ENCODE data around the gene DMRTB1. TPM values are rescaled to one million over a fixed set of nuclear protein-coding genes. Genes with fewer than 3 reads are reported as not detected.

Gene DMRTB1
- total RNA-seq, 1 donor from 2014 or later: not detected

DNA sequence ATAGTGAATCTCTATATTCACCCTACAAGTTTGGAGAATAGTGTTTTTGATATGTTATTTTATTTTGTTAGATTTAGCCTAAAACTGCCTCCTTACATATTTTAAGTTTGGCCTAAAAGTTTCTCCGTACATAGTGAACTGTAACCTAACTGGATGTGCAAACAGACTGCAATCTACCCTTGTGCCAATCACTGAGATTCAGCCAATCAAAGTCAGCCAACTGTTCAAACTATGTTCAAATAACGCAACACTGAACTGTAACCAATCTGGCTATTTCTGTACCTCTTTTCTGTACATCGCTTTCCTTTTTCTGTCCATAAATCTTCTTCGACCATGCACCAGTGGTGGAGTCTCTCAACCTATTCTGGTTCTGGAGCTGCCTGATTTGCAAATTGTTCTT is 11.8 kb upstream of the DMRTB1 start:
- no peak for DNase-seq (ENCODE audit: low spot score in 2 of 2)
- intact Hi-C loops (cut with DNase I): no loop called here
- no peaks in the 10 kb centered on the region for H3K27me3 ChIP-seq
- no peaks in the 10 kb centered on the region for H3K9me3 ChIP-seq
- no peak overlapping the region for H3K27ac ChIP-seq
- TF ChIP-seq, protein P1, sequence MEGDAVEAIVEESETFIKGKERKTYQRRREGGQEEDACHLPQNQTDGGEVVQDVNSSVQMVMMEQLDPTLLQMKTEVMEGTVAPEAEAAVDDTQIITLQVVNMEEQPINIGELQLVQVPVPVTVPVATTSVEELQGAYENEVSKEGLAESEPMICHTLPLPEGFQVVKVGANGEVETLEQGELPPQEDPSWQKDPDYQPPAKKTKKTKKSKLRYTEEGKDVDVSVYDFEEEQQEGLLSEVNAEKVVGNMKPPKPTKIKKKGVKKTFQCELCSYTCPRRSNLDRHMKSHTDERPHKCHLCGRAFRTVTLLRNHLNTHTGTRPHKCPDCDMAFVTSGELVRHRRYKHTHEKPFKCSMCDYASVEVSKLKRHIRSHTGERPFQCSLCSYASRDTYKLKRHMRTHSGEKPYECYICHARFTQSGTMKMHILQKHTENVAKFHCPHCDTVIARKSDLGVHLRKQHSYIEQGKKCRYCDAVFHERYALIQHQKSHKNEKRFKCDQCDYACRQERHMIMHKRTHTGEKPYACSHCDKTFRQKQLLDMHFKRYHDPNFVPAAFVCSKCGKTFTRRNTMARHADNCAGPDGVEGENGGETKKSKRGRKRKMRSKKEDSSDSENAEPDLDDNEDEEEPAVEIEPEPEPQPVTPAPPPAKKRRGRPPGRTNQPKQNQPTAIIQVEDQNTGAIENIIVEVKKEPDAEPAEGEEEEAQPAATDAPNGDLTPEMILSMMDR (IDR thresholded peaks at IDR 0.05): no peak
- no peaks in the 10 kb centered on the region for H3K36me3 ChIP-seq
- H3K4me1 ChIP-seq: no peaks in the 10 kb centered on the region
- H3K4me3 ChIP-seq: no peak overlapping the region

GRCh38 chr1:53448241-53448841 is 10.9 kb upstream of the DMRTB1 start:
- intact Hi-C loops (cut with DNase I): no loop called here
- TF ChIP-seq, protein P1 (IDR thresholded peaks at IDR 0.05): no peak
- Histone ChIP-seq H3K36me3 (no peaks in the 10 kb centered on the region), H3K9me3 (no peaks in the 10 kb centered on the region), H3K4me1 (no peaks in the 10 kb centered on the region), H3K27me3 (no peaks in the 10 kb centered on the region), H3K27ac (no peak overlapping the region), H3K4me3 (no peak overlapping the region)
- no peak for DNase-seq (ENCODE audit: low spot score in 2 of 2)

DNA sequence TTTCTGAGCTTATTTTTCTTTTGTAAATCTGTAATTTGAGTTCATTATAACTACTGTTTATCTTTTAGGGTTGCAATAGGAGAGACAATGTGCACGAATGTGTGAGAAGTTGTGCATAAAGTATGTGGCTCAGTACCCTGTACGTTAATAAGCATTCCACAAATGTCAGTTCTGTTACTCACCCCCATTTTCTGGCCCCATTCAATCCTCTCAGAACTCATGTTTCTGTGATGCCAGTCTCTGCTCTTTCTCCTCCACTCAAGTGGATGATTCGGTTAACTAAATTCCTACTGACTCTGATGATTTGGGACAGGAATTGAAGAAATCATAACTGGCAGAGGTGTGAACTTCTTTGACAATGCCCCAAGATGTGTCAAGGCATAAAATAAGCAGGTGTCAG is 10.2 kb upstream of the DMRTB1 start:
- TF ChIP-seq, protein P1 (IDR thresholded peaks at IDR 0.05): no peak
- Histone ChIP-seq H3K36me3 (no peaks in the 10 kb centered on the region), H3K4me3 (no peak overlapping the region), H3K27ac (no peak overlapping the region), H3K4me1 (no peaks in the 10 kb centered on the region), H3K27me3 (peaks cover 2% of the 10 kb centered on the region), H3K9me3 (no peaks in the 10 kb centered on the region)
- DNase-seq (ENCODE audit: low spot score in 2 of 2): no peak
- intact Hi-C loops (cut with DNase I): no loop called here

GRCh38 chr1:53449693-53450092 is 9.5 kb upstream of the DMRTB1 start:
- DNase-seq (ENCODE audit: low spot score in 2 of 2): no peak
- intact Hi-C loops (cut with DNase I): no loop called here

GRCh38 chr1:53450225-53450624 is 9.0 kb upstream of the DMRTB1 start:
- Histone ChIP-seq H3K9me3 (no peaks in the 10 kb centered on the region), H3K4me3 (no peak overlapping the region), H3K4me1 (no peaks in the 10 kb centered on the region), H3K27me3 (peaks cover 3% of the 10 kb centered on the region), H3K27ac (no peak overlapping the region), H3K36me3 (no peaks in the 10 kb centered on the region)
- TF ChIP-seq, protein P1 (IDR thresholded peaks at IDR 0.05): no peak
- intact Hi-C loops (cut with DNase I): no loop called here
- DNase-seq (ENCODE audit: low spot score in 2 of 2): no peak

More at GRCh38 chr1:53449693-53450092, 9.5 kb upstream of the DMRTB1 start:
- H3K27ac ChIP-seq: no peak overlapping the region
- no peaks in the 10 kb centered on the region for H3K4me1 ChIP-seq
- H3K27me3 ChIP-seq: peaks cover 3% of the 10 kb centered on the region
- TF ChIP-seq, protein P1 (IDR thresholded peaks at IDR 0.05): no peak
- no peaks in the 10 kb centered on the region for H3K9me3 ChIP-seq
- H3K36me3 ChIP-seq: no peaks in the 10 kb centered on the region
- no peak overlapping the region for H3K4me3 ChIP-seq

DNA sequence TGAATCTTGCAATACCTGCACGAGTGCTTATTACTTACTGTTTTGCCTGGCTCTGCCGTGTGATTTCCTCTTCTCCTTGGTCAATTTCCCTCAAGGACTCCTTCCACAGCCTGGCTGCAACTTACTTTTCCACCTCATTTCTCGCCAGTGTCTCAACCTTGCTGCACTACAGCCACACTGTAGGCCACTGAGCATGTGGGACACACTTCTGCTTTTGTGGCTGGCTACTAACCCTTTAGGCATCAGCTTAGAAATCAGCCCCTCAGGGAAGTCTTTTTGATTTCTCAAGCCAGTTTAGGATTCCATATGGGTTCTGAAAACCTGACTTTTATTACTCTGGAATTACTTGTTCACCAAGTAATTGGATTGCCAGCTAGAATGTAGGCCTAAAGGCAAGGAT is 5.2 kb upstream of the DMRTB1 start:
- Histone ChIP-seq H3K4me1 (no peaks in the 10 kb centered on the region), H3K27ac (no peak overlapping the region)
- intact Hi-C loops (cut with DNase I): no loop called here

More for the DNA sequence above, 5.2 kb upstream of the DMRTB1 start:
- TF ChIP-seq, protein P1 (IDR thresholded peaks at IDR 0.05): no peak
- no peaks in the 10 kb centered on the region for H3K9me3 ChIP-seq
- peaks cover 3% of the 10 kb centered on the region for H3K27me3 ChIP-seq
- H3K36me3 ChIP-seq: no peaks in the 10 kb centered on the region
- DNase-seq (ENCODE audit: low spot score in 2 of 2): no peak
- no peak overlapping the region for H3K4me3 ChIP-seq

Measured in ascending aorta (tissue), 2 donors.